ENCODE data around the gene CNOT6L.

DNA sequence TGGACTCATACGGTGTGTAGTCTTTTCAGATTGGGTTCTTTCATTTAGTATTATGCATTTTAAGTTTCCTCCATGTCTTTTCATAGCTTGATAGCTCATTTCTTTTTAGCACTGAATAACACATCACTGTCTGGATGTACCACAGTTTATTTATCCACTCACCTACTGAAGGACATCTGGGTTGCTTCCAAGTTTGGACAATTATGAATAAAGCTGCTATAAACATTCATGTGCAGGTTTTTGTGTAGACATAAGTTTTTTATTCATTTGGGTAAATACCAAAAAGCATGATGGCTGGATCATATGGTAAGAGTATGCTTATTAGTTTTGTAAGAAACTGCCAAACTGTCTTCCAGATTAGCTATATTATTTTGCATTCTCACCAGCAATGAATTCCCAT is 29.0 kb downstream of the CNOT6L start:
- TF ChIP-seq, protein P1, sequence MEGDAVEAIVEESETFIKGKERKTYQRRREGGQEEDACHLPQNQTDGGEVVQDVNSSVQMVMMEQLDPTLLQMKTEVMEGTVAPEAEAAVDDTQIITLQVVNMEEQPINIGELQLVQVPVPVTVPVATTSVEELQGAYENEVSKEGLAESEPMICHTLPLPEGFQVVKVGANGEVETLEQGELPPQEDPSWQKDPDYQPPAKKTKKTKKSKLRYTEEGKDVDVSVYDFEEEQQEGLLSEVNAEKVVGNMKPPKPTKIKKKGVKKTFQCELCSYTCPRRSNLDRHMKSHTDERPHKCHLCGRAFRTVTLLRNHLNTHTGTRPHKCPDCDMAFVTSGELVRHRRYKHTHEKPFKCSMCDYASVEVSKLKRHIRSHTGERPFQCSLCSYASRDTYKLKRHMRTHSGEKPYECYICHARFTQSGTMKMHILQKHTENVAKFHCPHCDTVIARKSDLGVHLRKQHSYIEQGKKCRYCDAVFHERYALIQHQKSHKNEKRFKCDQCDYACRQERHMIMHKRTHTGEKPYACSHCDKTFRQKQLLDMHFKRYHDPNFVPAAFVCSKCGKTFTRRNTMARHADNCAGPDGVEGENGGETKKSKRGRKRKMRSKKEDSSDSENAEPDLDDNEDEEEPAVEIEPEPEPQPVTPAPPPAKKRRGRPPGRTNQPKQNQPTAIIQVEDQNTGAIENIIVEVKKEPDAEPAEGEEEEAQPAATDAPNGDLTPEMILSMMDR (IDR thresholded peaks at IDR 0.05; ENCODE audit: low read depth, low read length, missing input control), result no peak
- TF ChIP-seq JUND (IDR thresholded peaks at IDR 0.05) (no peak), HNF4G (IDR thresholded peaks at IDR 0.05) (no peak), YY1 (IDR thresholded peaks at IDR 0.05) (no peak)
- TF ChIP-seq, protein P2, sequence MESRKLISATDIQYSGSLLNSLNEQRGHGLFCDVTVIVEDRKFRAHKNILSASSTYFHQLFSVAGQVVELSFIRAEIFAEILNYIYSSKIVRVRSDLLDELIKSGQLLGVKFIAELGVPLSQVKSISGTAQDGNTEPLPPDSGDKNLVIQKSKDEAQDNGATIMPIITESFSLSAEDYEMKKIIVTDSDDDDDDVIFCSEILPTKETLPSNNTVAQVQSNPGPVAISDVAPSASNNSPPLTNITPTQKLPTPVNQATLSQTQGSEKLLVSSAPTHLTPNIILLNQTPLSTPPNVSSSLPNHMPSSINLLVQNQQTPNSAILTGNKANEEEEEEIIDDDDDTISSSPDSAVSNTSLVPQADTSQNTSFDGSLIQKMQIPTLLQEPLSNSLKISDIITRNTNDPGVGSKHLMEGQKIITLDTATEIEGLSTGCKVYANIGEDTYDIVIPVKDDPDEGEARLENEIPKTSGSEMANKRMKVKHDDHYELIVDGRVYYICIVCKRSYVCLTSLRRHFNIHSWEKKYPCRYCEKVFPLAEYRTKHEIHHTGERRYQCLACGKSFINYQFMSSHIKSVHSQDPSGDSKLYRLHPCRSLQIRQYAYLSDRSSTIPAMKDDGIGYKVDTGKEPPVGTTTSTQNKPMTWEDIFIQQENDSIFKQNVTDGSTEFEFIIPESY (IDR thresholded peaks at IDR 0.05), result no peak

Data from liver (tissue), 3 donors.